ENCODE data around the gene GPR39.

DNA sequence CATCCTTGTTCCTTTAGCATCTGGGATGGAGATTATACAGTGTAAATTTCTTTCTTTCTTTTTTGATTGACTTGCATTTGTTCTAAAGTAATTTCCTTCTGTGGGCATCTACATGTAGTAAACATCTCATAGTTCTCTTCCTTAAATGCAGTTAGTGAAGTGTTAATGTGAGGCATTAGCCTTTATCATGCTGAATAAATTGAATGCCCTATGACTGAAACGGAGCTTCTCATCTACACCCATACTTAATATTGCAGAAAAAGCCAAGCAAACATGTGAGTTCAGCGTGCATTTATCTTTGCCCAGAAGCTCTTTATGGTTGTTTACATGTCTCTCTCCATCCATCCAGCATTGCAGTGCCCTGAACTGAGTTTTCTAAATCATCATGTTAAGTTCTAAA, 195.1 kb downstream of the GPR39 start:
- TF ChIP-seq, protein P1, sequence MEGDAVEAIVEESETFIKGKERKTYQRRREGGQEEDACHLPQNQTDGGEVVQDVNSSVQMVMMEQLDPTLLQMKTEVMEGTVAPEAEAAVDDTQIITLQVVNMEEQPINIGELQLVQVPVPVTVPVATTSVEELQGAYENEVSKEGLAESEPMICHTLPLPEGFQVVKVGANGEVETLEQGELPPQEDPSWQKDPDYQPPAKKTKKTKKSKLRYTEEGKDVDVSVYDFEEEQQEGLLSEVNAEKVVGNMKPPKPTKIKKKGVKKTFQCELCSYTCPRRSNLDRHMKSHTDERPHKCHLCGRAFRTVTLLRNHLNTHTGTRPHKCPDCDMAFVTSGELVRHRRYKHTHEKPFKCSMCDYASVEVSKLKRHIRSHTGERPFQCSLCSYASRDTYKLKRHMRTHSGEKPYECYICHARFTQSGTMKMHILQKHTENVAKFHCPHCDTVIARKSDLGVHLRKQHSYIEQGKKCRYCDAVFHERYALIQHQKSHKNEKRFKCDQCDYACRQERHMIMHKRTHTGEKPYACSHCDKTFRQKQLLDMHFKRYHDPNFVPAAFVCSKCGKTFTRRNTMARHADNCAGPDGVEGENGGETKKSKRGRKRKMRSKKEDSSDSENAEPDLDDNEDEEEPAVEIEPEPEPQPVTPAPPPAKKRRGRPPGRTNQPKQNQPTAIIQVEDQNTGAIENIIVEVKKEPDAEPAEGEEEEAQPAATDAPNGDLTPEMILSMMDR (IDR thresholded peaks at IDR 0.05) = no peak
- TF ChIP-seq POLR2A (IDR thresholded peaks at IDR 0.05) (no peak), POLR2AphosphoS5 (IDR thresholded peaks at IDR 0.05) (no peak), EP300 (IDR thresholded peaks at IDR 0.05) (no peak)
